Esophagus muscularis mucosa (tissue), 4 donors: ENCODE measurements around the gene EBLN2. TPM values are rescaled to one million over a fixed set of nuclear protein-coding genes. Genes with fewer than 3 reads are reported as not detected.
A peak's percentile ranks its signal among the peaks of the same experiment; 100 is the strongest.

ENCODE experiments used
- DNase-seq: peaks from one replicate; pipeline ENCODE4 v3.0.0-alpha.2; 2017; ENCODE audit errors: extremely low spot score
- H3K27ac ChIP-seq, 4 donors: fragments of 200-600 bp; sonication (generic); replicated peaks in 1 of 4; 1 replicate in 3 of 4; 2 replicates in 1 of 4; pipeline ENCODE4 v1.5.1; 2016 to 2019; ENCODE audit warnings: mild to moderate bottlenecking in 1 of 4
- H3K27me3 ChIP-seq, 4 donors: fragments of 200-600 bp; sonication (generic); one replicate each; pipeline versions ENCODE4 v1.5.1 to v1.6.0; 2016 to 2019
- H3K36me3 ChIP-seq, 4 donors: fragments of 200-600 bp; sonication (generic); one replicate each; pipeline ENCODE4 v1.5.1; 2016 to 2019
- H3K4me1 ChIP-seq, 4 donors: fragments of 200-600 bp; sonication (generic); one replicate each; pipeline ENCODE4 v1.5.1; 2016 to 2019
- H3K4me3 ChIP-seq, 4 donors: fragments of 200-600 bp; sonication (generic); 1 replicate in 2 of 4; 2 replicates in 2 of 4; pipeline ENCODE4 v1.5.1; 2016 to 2019; ENCODE audit warnings: mild to moderate bottlenecking in 4 of 4, moderate library complexity in 1 of 4
- H3K9me3 ChIP-seq, 4 donors: fragments of 200-600 bp; sonication (generic); 1 replicate in 3 of 4; 2 replicates in 1 of 4; pipeline ENCODE4 v1.5.1; 2016 to 2019
- CTCF ChIP-seq, 3 experiments: fragments of 200-600 bp in 2 of 3; fragments of 450-650 bp in 1 of 3; sonication (generic) in 2 of 3; IDR thresholded peaks; one replicate each; pipeline ENCODE4 v1.5.1; 2017 to 2019; ENCODE audit warnings: antibody characterized with exemption in 3 of 3, mild to moderate bottlenecking in 2 of 3, moderate library complexity in 1 of 3
- EP300 ChIP-seq: sonication (generic); formaldehyde crosslinking; IDR thresholded peaks from one replicate; pipeline ENCODE4 v1.6.1; 2017; ENCODE audit warnings: antibody characterized with exemption
- POLR2A ChIP-seq: fragments of 450-650 bp; IDR thresholded peaks from one replicate; pipeline ENCODE4 v1.6.1; 2017; ENCODE audit warnings: antibody characterized with exemption, moderate library complexity, mild to moderate bottlenecking, low read depth
- POLR2AphosphoS5 ChIP-seq, 2 donors: sonication (generic); formaldehyde crosslinking; IDR thresholded peaks; one replicate each; pipeline ENCODE4 v1.6.1; 2017; ENCODE audit warnings: antibody characterized with exemption in 2 of 2
- WGBS: methylation state at CpG from one replicate; pipeline ENCODE4 v1.1.5; 2018; 5-methylcytosine and 5-hydroxymethylcytosine counted together
- intact Hi-C: fragments of 100-400 bp; cut with DNase I; formaldehyde crosslinking; loops from one replicate; pipeline ENCODE4 v1.15.1; 2023
- small RNA-seq, 3 donors: library from RNA; depleted of rRNA; stranded (forward); fragments of <200 nt; gene quantifications; one replicate each; pipeline ENCODE3, GENCODE V24; 2016
- total RNA-seq, 4 donors: library from RNA; depleted of rRNA; stranded (reverse); fragments of >200 nt; gene quantifications; one replicate each; pipeline versions ENCODE4 v1.1.0 to v1.2.1, GENCODE V29; 2016

The EBLN2 gene
- total RNA-seq, 4 donors from 2014 or later = 1.0 to 2.8 (median 2.4) TPM

GRCh38 chr3:73108750-73109149 lies 47.3 kb downstream of the EBLN2 start:
- no peak overlapping the region for H3K27ac ChIP-seq
- DNase-seq = peak; percentile 39
- H3K4me3 ChIP-seq = no peak overlapping the region
- no peaks in the 10 kb centered on the region for H3K27me3 ChIP-seq
- 90% methylated on average over 3 of the region's 3 CpGs for WGBS
- TF ChIP-seq CTCF (IDR thresholded peaks at IDR 0.05) = no peak
- TF ChIP-seq POLR2A = no peak
- TF ChIP-seq EP300 = no peak
- no peak for TF ChIP-seq POLR2AphosphoS5 (IDR thresholded peaks at IDR 0.05)
- H3K4me1 ChIP-seq = no peaks in the 10 kb centered on the region
- no peaks in the 10 kb centered on the region for H3K36me3 ChIP-seq
- intact Hi-C loops = loop anchor here (10.0 kb wide), 1 partner anchor 546 kb away; no protein-coding TSS in a partner anchor
- no peaks in the 10 kb centered on the region for H3K9me3 ChIP-seq

- WGBS = 92% methylated on average over 20 of the region's 20 CpGs
- no peak for DNase-seq
- H3K27me3 ChIP-seq = no peaks in the 10 kb centered on the region
- intact Hi-C loops = no loop called here
- H3K4me3 ChIP-seq = no peak overlapping the region
- H3K27ac ChIP-seq = no peak overlapping the region
- no peaks in the 10 kb centered on the region for H3K4me1 ChIP-seq
- no peak for TF ChIP-seq POLR2A
- no peak for TF ChIP-seq POLR2AphosphoS5 (IDR thresholded peaks at IDR 0.05)
- TF ChIP-seq CTCF (IDR thresholded peaks at IDR 0.05) = no peak
- no peak for TF ChIP-seq EP300
- H3K9me3 ChIP-seq = no peaks in the 10 kb centered on the region
- H3K36me3 ChIP-seq = no peaks in the 10 kb centered on the region
Measured at GRCh38 chr3:73110530-73110929, 49.1 kb downstream of the EBLN2 start.

Small RNAs within 50 kb of the gene (small RNA-seq; reads per million reads assigned to genes)
- 0 to 0.34 (median 0) reads per million in 3 donors for gene RNU2-64P
- gene RNU6-557P = 0 reads per million in 3 donors
- gene RNU7-19P = 0 reads per million in 3 donors

Other genes with a start within 250 kb of the EBLN2 start
- gene SHQ1, start 213.2 kb upstream of the EBLN2 start, total RNA-seq = 10 to 100 TPM in 3 of 4 donors, 1 to 10 TPM in 1; 8.7 to 19.9 (median 12.4) TPM
- gene GXYLT2, start 173.6 kb upstream of the EBLN2 start, total RNA-seq = 1 to 10 TPM; 5.0 to 9.8 (median 7.6) TPM
- 10 to 100 TPM; 24.6 to 60.6 (median 33.9) TPM for gene PPP4R2, start 64.8 kb upstream of the EBLN2 start, total RNA-seq